Placental pericyte (primary cell): ENCODE results near the gene PLTP. TPM values are rescaled to one million over a fixed set of nuclear protein-coding genes. Genes with fewer than 3 reads are reported as not detected.

Source experiments
- total RNA-seq: library from RNA; depleted of rRNA; stranded (reverse); fragments of >200 nt; gene quantifications from 2 replicates; pipeline ENCODE4 v1.2.3, GENCODE V29; 2012

The PLTP gene
- total RNA-seq = 14.6 and 77.5 TPM in 2 replicates

DNA sequence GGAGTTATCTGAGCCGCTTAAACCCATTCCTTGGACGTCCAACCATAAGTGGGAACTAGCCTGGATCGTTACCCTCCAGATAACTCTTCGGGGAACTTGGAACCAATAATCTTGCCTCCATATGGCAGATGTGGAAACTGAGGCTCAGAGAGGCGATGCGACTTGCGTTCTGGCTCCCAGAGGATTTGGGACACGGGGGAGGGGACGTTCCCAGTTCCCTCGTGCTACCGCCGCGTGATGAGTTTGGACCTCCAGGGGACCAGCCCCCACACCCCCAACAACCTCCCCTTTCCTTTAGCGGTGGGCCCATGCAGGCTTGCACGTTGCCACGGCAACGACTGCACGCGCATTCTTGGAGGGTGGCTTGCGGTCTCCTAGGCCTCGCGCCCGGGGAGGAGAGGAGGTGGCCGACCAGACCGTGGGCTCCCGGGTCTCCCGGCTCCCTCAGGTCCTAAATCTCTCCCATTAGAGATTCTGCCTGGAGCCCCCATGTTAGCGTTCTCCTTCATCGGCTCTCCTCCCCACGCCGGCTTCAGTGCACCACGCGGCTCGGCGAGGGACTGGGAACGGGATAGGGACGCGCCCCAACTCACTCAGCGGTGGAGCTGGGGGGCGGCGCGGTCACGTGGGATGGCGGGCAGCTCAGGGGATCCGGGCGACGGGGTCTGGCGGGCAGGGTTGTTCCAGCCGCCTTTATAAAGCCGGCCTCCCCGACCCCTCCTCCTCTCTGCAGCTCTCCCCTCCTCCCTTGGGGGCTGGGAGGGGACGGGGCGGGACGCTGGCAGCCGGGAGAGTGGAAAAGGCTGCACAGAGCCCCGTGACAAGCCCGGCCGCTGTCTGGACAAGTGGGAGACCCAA lies at the start of gene PLTP:
TSS of gene PLTP (minus strand) at position 670 of the 858 bp plus-strand sequence. CDS start 703 bp downstream, outside the sequence.

GRCh38 chr20:45934586-45935415 lies 22.8 kb upstream of the PLTP start, which contains the start of gene PCIF1:
TSS of gene PCIF1 (plus strand) at chr20:45934683. CDS start at chr20:45939000, 4,317 bp downstream.

DNA sequence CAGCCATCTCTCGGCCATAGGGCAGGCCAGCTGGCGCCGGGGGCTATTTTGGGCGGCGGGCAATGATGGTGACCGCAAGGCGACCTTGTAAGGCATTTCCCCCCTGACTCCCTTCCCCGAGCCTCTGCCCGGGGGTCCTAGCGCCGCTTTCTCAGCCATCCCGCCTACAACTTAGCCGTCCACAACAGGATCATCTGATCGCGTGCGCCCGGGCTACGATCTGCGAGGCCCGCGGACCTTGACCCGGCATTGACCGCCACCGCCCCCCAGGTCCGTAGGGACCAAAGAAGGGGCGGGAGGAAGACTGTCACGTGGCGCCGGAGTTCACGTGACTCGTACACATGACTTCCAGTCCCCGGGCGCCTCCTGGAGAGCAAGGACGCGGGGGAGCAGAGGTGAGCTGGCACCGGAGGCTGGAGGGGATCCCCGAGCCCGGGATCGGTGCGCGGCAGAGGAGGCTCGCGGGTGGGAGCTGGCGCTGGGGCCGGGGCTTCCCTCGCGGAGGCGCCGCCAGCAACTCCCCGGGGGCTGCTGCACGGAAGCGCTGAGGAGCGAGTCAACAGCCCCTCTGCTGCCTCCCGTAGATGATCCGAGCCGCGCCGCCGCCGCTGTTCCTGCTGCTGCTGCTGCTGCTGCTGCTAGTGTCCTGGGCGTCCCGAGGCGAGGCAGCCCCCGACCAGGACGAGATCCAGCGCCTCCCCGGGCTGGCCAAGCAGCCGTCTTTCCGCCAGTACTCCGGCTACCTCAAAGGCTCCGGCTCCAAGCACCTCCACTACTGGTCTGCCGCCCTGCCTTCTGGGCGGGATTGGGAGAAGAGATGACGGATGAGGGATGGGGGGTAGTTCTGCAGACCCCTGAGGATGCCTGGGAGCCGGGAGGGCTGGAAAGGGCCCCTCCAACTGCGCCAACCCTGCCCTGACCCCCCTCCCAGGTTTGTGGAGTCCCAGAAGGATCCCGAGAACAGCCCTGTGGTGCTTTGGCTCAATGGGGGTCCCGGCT lies 20.7 kb downstream of the PLTP start, which contains the start of the genes CTSA and NEURL2:
TSS of gene CTSA (plus strand) at position 351 of the 999 bp plus-strand sequence. CDS start at position 585, 234 bp downstream.
TSS of gene NEURL2 (minus strand) at position 224 of the 999 bp plus-strand sequence. CDS start at position 7, 217 bp downstream.

GRCh38 chr20:45887346-45887715 lies 24.6 kb downstream of the PLTP start, which contains the start of gene SPATA25:
TSS of gene SPATA25 (minus strand) at chr20:45887622. CDS start at chr20:45887590, 32 bp downstream.

GRCh38 chr20:45880988-45881788 lies 30.8 kb downstream of the PLTP start, which contains the start of gene ZSWIM1:
TSS of gene ZSWIM1 (plus strand) at chr20:45881227. CDS start at chr20:45882593, 1,366 bp downstream.

DNA sequence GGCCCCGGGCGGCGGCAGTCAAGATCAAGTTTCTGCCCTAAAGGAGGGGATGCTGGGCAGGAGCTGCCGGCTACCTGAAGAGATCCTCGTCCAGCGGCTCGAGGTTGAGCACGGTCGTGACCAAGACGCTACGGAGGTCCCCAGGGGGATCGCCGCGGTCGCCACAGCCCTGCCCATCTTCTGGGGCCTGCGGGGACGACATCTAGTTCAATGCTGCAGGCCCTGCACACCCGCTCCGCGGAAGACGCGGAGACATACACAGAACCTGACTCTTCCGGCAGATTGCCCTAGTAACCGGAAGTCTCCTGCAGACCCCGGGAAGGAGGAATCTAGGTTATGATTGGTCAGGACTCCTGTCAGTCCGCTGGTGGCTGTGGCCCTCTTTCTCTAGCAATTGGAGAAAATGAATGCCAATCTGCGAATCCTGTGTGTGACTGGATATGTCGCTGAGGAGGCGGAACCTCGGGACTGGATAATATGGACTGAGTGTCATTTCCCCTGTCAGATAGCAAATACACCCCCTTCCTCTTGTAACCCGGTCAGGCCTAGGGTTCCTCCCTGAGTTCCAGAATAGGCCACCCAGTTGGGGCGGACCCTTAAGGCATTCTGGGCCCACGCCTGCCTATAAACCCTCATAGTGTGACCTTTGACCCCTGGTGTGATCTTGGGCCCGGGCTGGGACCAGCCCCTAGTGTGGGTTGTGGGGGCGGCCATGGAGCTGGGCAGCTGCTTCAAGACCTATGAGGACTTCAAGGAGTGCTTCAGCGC lies 54.7 kb downstream of the PLTP start, which contains the start of the genes ACOT8 and ZSWIM3:
TSS of gene ACOT8 (minus strand) at position 279 of the 768 bp plus-strand sequence. CDS start at position 202, 77 bp downstream.
TSS of gene ZSWIM3 (plus strand) at position 501 of the 768 bp plus-strand sequence. CDS start at position 713, 212 bp downstream.

Other genes starting within 250 kb of the PLTP start
- not detected in 2 replicates for gene WFDC11, start 241.9 kb downstream of the PLTP start, total RNA-seq
- gene WFDC13, start 210.1 kb downstream of the PLTP start, total RNA-seq = not detected in 2 replicates
- gene WFDC10B, start 207.1 kb downstream of the PLTP start, total RNA-seq = not detected in 2 replicates
- not detected in 2 replicates for gene SPINT4, start 189.8 kb downstream of the PLTP start, total RNA-seq
- 0.66 TPM in 1 of 2 replicates, not detected in the other for gene WFDC3, start 120.3 kb downstream of the PLTP start, total RNA-seq
- gene DNTTIP1, start 120.2 kb downstream of the PLTP start, total RNA-seq = 14.3 and 18.4 TPM in 2 replicates
- gene UBE2C, start 99.5 kb downstream of the PLTP start, total RNA-seq = 1.8 and 71.3 TPM in 2 replicates
- gene TNNC2, start 84.8 kb downstream of the PLTP start, total RNA-seq = 0.66 TPM in 1 of 2 replicates, not detected in the other
- gene SNX21, start 78.4 kb downstream of the PLTP start, total RNA-seq = 51.2 and 79.3 TPM in 2 replicates
- 34.9 and 44.6 TPM in 2 replicates for gene ACOT8, start 54.8 kb downstream of the PLTP start, total RNA-seq
- gene ZSWIM3, start 54.5 kb downstream of the PLTP start, total RNA-seq = 3.9 and 5.2 TPM in 2 replicates
- gene ZSWIM1, start 30.9 kb downstream of the PLTP start, total RNA-seq = 8.1 and 14.0 TPM in 2 replicates
- 1.6 and 3.3 TPM in 2 replicates for gene SPATA25, start 24.5 kb downstream of the PLTP start, total RNA-seq
- gene NEURL2, start 20.9 kb downstream of the PLTP start, total RNA-seq = 3.6 and 11.8 TPM in 2 replicates
- 53.5 and 151 TPM in 2 replicates for gene CTSA, start 20.8 kb downstream of the PLTP start, total RNA-seq
- gene PCIF1, start 22.5 kb upstream of the PLTP start, total RNA-seq = 14.0 and 15.8 TPM in 2 replicates
- gene ZNF335, start 60.0 kb upstream of the PLTP start, total RNA-seq = 16.9 and 32.6 TPM in 2 replicates
- 0.14 TPM in 1 of 2 replicates, not detected in the other for gene MMP9, start 96.8 kb upstream of the PLTP start, total RNA-seq
- under 0.01 TPM in 1 of 2 replicates, not detected in the other for gene SLC12A5, start 117.1 kb upstream of the PLTP start, total RNA-seq
- gene NCOA5, start 177.8 kb upstream of the PLTP start, total RNA-seq = 16.0 and 30.4 TPM in 2 replicates
- 0.57 and 0.66 TPM in 2 replicates for gene CD40, start 206.2 kb upstream of the PLTP start, total RNA-seq